Inflammatory macrophage treated with lipopolysaccharide for 1 hour (primary cell): ENCODE data around the gene SMCO1.
"Not testable (repeated sequence)": the region's sequence is repeated elsewhere in the genome, so short reads cannot be mapped to it uniquely, and the experiment has no call there.

Experiments used
- DNase-seq, 2 donors: peaks; one replicate each; pipeline ENCODE4 v3.0.0-alpha.2; 2020 to 2022

Gene SMCO1

DNA sequence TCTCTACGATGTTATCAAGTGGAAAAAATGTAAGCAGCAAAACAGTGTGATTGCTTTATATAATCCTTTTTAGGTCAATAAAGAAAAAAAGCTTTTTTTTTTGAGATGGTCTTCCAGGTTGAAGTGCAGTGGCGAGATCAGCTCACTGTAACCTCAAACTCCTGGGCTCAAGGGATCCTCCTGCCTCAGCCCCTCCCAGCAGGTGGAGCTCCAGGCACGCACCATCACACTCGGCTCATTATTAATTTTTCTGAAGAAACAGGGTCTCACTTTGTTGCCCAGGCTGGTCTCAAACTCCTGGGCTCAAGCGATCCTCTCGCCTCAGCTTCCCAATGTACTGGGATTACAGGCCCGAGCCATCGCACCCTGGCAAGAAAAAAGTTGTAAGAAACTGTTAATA is 28.9 kb downstream of the SMCO1 start:
- peak in 1 of 2 donors; percentile 13 for DNase-seq

DNA sequence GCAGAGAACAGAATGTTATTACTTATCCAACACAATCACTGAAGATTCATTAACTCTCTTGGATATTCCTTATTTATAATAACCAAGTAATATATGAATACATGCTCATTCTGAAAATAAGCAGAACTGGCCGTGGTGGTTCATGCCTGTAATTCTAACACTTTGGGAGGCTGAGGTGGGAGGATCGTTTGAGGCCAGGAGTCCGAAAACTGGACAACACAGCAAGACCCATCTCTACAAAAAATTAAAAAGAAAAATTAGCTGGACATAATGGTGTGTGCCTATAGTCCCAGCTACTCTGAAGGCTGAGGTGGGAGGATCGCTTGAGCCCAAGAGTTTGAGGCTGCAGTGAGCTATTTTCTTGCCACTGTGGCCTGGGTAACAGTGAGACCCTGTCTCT is 37.5 kb downstream of the SMCO1 start:
- no peak for DNase-seq

DNA sequence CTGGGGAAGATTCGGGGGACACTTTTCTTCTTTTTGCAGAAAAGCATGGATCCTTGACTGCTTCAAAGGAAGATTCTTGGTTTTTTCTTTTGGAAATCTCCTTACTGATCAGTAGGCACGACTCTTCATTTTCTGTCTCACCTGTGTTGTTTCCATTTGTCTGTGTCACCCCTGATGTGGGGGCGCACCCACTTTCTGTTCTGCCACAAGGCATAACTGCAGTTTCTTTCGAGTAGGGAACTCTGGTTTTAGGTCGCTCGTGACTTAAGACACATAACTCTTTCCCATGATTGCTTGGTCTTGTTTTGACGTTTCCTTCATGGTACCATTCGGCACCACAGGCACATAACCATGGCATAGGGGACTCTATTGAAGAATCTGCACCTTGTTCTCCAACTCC is 42.9 kb downstream of the SMCO1 start:
- DNase-seq, result no peak

DNA sequence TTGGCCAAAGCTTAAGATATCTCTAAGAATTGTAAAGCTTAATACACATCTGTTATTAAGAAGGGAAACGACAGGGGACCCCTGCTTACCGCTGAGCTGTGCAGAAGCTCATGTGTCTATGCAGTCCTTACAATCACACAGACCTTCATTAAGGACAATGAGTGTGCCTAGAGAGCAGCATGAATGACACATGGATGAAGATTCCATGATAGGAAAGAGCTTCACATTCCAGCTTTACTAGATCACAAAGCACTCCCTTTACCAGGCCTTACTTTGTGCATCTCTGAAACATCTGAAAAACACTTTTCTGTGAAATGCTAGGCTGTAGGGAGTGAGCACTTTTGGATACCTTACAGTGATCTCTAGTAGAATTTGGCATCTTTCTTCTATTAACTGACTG is 43.6 kb downstream of the SMCO1 start:
- DNase-seq, result no peak

DNA sequence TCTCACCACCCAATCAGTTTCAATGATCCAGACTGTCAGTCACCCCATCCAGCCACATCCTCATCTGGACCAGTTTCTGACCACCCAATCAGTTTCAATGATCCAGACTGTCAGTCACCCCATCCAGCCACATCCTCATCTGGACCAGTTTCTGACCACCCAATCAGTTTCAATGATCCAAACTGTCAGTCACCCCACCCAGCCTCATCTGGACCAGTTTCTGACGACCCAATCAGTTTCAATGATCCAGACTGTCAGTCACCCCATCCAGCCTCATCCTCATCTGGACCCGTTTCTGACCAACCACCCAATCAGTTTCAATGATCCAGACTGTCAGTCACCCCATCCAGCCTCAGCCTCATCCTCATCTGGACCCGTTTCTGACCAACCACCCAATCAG is 45.0 kb downstream of the SMCO1 start:
- DNase-seq, result not testable (repeated sequence)

DNA sequence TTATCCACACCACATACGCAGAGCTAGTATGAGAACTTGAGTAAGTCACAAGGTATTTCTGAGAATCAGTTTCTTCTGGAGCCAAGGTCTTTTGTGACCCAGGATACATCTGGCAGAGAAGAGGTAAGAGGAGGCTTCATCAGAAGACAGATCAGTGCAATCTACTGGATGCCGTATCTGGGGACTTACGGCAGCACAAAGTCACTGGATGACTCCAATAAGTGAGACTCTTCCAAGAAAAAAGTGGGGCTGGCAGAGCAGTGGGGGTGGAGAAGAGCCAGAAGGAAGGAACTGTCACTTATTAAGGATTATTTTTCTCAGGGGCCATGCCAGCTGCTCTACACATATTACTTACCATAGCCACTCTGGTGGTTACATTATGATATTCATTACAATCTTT is 51.3 kb downstream of the SMCO1 start:
- DNase-seq, result no peak

DNA sequence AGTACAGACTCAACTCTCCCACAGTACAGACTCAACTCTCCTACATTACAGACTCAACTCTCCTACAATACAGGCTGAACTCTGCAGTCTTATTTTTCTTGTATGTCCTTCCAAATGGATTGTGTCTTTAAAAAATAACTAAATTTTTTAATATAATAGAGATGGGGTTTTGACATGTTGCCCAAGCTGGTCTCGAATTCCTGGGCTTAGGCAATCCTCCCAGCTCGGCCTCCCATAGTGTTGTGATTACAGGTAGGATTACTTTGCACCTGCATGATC is 51.7 kb downstream of the SMCO1 start:
- no peak for DNase-seq

DNA sequence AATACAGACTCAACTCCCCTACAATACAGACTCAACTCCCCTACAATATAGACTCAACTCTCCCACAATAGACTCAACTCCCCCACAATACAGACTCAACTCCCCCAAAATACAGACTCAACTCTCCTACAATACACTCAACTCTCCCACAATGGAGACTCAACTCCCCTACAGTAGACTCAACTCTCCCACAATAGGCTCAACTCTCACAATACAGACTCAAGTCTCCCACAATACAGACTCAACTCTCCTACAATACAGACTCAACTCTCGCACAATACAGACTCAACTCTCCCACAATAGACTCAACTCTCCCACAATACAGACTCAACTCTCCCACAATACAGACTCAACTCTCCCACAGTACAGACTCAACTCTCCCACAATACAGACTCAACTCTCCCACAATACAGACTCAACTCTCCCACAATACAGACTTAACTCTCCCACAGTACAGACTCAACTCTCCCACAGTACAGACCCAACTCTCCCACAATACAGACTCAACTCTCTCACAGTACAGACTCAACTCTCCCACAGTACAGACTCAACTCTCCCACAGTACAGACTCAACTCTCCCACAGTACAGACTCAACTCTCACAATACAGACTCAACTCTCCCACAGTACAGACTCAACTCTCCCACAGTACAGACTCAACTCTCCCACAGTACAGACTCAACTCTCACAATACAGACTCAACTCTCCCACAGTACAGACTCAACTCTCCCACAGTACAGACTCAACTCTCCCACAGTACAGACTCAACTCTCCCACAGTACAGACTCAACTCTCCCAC is 52.3 kb downstream of the SMCO1 start:
- DNase-seq, result not testable (repeated sequence)

DNA sequence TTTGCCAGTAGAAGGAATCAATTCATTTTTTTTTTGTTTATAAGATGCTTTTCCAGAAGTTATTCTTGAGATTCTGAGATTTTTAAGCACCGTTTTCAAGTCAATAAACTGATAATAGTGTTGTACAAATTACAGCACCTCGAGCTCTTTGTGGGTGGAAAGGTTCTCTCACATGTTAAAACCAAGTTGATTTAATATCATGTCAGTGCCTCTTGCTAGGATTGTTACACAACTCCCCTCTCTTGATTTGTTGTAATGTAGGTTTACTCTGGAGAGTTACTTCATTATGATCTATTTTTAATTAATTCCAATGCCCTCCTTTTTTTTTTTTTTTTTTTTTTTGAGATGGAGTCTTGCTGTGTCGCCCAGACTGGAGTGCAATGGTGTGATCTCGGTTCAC is 57.1 kb downstream of the SMCO1 start:
- peak; percentile 3 to 17 for DNase-seq

DNA sequence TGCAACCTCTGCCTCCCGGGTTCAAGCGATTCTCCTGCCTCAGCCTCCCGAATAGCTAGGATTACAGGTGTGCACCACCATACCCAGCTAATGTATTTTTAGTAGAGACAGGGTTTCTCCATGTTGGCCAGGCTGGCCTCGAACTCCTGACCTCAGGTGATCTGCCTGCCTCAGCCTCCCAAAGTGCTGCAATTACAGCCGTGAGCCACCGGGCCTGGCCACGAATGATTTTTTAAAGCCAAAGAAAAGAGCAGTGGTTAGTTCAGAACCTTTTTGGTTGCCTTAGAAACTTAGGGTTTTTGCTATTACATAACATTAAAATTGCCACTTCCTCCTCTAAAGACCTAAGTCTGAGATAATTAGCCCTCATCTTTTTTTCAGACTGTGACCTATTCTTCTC is 57.7 kb downstream of the SMCO1 start:
- DNase-seq, result peak; percentile 77 to 79
